GM18498 (cell line): ENCODE data around the gene REN.

ENCODE experiments used
- ATAC-seq: cut with Tn5 transposase; IDR thresholded peaks from one replicate; pipeline ENCODE4 v1.9.1; 2021; ENCODE audit warnings: mild to moderate bottlenecking, moderate library complexity; ENCODE audit not compliant: unreplicated experiment

REN gene

GRCh38 chr1:204110894-204111633 lies 55.1 kb downstream of the REN start:
- no peak for ATAC-seq

GRCh38 chr1:204108312-204109141 lies 57.6 kb downstream of the REN start:
- no peak for ATAC-seq

GRCh38 chr1:204107892-204108291 lies 58.2 kb downstream of the REN start:
- no peak for ATAC-seq

GRCh38 chr1:204106825-204107224 lies 59.3 kb downstream of the REN start:
- ATAC-seq: no peak

- ATAC-seq: no peak
Observed at GRCh38 chr1:204105131-204105515, 61.0 kb downstream of the REN start.
